CD4-positive, alpha-beta T cell treated with Interleukin-2 at 100 ng/mL for 4 hours (primary cell): ENCODE data around the gene SPRING1.

Source experiments
- DNase-seq: peaks from one replicate; pipeline ENCODE4 v3.0.0-alpha.2; 2020; ENCODE audit warnings: low spot score

Gene SPRING1

GRCh38 chr12:116739381-116739887, 1.6 kb upstream of the SPRING1 start:
- no peak for DNase-seq

- no peak for DNase-seq
Measured at GRCh38 chr12:116736962-116737773, 701 bp downstream of the SPRING1 start.

- no peak for DNase-seq
Measured at GRCh38 chr12:116735951-116736599, 1.8 kb downstream of the SPRING1 start.

DNA sequence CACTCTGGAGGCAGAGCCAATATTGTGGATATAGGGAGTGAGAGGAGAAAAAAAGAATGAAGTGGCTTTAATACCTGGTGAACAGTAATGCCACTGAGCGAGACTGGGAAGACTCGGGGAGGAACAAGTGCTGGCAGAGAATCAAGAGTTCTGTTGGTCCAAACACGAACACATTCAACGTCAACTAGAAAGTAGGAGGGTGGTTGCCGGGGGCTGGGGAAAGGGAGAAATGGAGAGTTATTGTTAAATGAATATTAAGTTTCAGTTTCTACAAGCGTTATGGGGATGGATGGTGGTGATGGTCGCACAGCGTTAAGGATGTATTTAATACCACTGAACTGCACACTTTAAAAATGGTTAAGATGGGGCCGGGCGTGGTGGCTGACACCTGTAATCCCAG, 2.8 kb downstream of the SPRING1 start:
- DNase-seq, result no peak

GRCh38 chr12:116734156-116734768, 3.6 kb downstream of the SPRING1 start:
- DNase-seq, result no peak

- DNase-seq, result no peak
Measured at GRCh38 chr12:116731801-116732200, 6.1 kb downstream of the SPRING1 start.

DNA sequence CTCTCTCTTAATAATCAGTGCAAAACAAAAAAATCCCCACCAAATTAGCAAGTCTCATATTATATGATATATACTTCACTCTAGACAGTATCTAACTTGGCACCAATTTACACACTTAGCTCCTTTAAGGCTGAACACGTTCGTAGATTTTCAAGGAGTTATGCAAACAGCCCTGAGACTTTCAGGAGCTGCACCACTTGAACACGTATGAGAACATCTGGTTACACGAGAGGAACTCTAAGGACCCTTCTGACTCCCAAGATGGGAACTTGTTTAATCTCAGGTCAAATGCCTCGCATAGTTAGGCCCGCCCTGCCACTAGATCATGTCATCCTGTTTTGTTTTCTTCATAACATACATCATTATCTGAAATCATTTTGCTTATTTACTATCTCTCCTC, 10.0 kb downstream of the SPRING1 start:
- no peak for DNase-seq

- DNase-seq, result no peak
Measured at GRCh38 chr12:116727261-116727660, 10.6 kb downstream of the SPRING1 start.

- no peak for DNase-seq
Measured at GRCh38 chr12:116726694-116727093, 11.2 kb downstream of the SPRING1 start.

GRCh38 chr12:116722245-116722644, 15.6 kb downstream of the SPRING1 start:
- DNase-seq, result no peak

GRCh38 chr12:116719731-116720528, 17.9 kb downstream of the SPRING1 start:
- DNase-seq, result no peak

GRCh38 chr12:116718655-116719454, 19.0 kb downstream of the SPRING1 start:
- no peak for DNase-seq

- no peak for DNase-seq
Measured at GRCh38 chr12:116717466-116718437, 20.1 kb downstream of the SPRING1 start.

DNA sequence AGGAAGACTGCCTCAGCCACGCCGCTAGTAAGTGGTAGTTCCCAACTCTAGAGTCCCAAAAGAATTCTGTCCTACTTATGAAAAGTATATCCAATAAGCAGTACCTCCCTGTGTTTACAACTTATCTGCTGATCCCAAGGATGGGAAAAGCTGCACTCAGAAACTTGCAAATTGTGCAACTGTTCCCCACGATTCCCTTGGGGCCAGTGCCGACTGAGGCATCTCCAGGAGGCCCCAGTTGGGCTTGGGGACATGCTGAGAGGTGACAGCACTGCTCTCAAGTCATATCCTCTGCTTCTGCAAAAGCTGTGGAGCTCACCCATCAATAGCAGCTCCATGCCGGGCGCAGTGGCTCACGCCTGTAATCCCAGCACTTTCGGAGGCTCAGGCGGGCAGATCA, 23.7 kb downstream of the SPRING1 start:
- no peak for DNase-seq

DNA sequence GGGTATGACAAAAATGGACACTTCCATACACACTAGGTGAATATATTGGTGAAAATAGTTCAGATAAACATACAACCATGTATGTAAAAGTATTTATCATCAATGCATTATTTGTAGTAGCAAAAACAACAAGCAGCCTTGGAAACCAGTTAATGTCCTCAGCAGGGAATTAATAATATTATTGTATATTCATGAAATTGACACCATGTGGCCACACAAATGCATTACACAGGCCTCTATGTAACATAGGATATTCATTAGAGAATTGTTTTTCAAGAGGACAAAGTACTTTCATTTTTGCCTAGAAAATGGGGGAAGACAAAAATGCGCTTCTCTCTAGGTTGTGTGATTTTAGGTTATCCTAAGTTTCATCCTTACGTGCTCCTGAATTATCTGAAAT, 24.3 kb downstream of the SPRING1 start:
- no peak for DNase-seq

DNA sequence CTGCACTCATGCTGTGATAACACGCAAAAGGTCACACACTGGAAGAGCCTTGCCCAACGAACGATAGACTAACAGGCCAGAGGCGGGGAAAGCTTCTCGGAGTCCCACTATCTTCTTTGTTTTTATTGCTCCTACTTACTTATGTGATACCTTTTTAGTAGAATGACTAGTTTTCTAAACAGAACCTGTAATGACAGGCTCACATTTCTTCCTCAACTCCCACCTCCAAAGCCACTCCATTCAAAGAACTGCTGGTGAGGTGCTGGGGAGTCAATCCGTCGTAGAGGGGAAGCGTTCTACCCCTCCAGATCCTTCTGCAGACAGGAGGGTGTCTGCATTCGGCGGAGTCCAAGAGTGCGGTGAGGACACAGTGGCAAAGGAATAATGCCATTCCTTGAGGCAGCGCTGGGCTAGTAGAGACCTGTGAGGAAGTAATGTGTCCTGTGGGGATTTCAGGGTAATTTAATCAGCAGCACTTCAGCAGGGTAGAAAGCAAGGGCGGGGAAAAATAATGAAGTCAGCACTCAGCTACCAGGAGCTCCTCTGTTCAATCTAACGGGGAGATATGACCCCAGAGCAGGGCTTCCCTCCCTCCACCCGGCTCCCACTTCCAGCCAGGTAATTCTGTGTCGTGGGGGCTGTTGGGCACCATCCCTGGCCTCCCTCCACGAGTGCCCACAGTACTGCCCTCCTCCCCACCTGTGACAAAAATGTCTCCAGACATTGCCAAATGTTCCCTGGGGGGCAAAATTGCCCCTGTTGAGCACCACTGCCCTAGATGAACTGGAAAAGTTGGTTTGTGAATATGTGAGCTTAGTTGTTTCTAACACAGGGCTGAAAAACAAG, 25.2 kb downstream of the SPRING1 start:
- no peak for DNase-seq

- no peak for DNase-seq
Measured at GRCh38 chr12:116710370-116711150, 27.3 kb downstream of the SPRING1 start.

- no peak for DNase-seq
Measured at GRCh38 chr12:116709768-116710167, 28.1 kb downstream of the SPRING1 start.
